ENCODE measurements around the gene CELA2B.
"Not testable (repeated sequence)": the region's sequence is repeated elsewhere in the genome, so short reads cannot be mapped to it uniquely, and the experiment has no call there.

The CELA2B gene

DNA sequence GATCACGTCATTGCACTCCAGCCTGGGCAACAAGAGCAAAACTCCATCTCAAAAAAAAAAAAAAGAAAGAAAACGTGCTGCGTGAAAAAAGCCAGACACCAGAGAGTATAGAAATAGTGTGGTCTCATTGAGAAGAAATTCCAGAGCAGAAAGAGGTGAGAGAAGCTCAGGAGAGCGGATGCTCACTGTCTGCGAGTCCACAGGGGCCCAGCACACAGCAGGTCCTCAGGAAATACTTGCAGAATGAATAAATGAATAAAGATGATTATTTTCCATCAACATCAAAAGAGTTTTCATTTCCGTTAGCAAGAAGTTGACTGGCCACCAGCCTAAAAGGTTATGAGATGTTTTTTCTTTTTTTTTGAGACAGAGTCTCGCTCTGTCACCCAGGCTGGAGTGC lies 33.7 kb downstream of the CELA2B start:
- Histone ChIP-seq H3K4me1 (ENCODE audit: control insufficient read depth, insufficient read depth, low read length) (no peaks in the 10 kb centered on the region), H3K4me3 (ENCODE audit: low read length) (no peak overlapping the region), H3K9ac (ENCODE audit: low read length) (no peak overlapping the region), H3K9me3 (ENCODE audit: control insufficient read depth, low read length) (no peaks in the 10 kb centered on the region), H3K27me3 (replicated peaks; ENCODE audit: control insufficient read depth, insufficient read depth, low read length) (no peaks in the 10 kb centered on the region), H3K36me3 (ENCODE audit: control insufficient read depth, insufficient read depth, low read length, severe bottlenecking) (no peaks in the 10 kb centered on the region)
- no peak for DNase-seq (ENCODE audit: low read depth)

DNA sequence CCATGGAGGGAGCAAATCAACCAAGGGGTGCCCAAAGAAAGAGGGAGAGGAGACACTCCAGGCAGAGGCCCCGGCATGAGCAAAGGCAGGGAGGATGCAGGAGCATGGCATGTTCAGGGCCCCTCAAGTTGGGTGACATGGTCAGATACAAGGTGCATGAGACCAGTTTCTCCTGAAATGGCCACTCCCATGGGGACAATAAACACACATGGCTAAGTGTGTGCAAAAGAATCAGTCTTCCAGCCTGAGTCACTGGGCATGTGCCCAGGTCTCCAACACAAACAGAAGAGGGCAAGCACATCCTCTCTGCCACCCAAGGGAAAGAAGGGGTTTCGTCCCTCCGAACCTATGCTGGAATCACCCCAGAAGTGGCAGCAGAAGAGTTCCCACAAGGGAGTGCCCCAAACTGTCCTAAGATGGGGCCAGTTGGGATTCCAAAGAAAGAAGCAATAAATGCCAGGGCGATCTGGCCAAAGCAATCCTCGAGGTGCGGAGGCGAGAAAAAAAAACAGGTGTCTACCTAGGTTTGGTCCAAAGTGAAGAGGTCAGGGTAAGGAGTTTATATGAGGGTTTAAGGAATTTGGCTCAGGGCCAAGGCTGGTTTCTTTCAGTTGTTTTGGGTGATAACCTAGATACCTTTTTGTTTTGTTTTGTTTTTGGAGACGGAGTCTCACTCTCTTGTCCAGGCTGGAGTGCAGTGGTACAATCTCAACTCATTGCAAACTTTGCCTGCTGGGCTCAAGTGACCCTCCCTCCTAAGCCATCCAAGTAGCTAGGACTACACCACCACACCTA lies 34.9 kb downstream of the CELA2B start:
- H3K4me1 ChIP-seq (ENCODE audit: control insufficient read depth, insufficient read depth, low read length) = no peaks in the 10 kb centered on the region
- no peaks in the 10 kb centered on the region for H3K36me3 ChIP-seq (ENCODE audit: control insufficient read depth, insufficient read depth, low read length, severe bottlenecking)
- no peak overlapping the region for H3K4me3 ChIP-seq (ENCODE audit: low read length)
- H3K9ac ChIP-seq (ENCODE audit: low read length) = no peak overlapping the region
- no peaks in the 10 kb centered on the region for H3K27me3 ChIP-seq (replicated peaks; ENCODE audit: control insufficient read depth, insufficient read depth, low read length)
- H3K9me3 ChIP-seq (ENCODE audit: control insufficient read depth, low read length) = no peaks in the 10 kb centered on the region
- DNase-seq (ENCODE audit: low read depth) = no peak

DNA sequence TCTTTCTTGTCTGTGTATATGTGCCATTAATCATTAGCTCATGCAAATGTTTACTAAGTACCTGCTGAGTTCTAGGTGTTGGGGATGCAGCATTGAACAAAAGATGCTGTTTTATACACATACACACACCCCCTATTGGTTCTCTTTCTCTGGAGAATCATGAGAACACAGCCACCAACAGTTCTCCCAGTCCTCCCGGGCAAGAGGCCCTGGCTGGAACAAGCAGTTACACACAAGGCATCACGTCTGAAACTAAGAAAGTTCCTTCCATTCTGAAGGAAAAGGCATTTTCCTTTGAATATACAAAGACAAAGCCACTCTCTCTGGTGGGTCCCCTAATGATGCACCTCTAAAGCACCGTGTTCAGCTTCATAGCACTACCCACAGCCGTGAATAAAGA lies 37.3 kb downstream of the CELA2B start:
- no peak for DNase-seq (ENCODE audit: low read depth)
- Histone ChIP-seq H3K36me3 (ENCODE audit: control insufficient read depth, insufficient read depth, low read length, severe bottlenecking) (peaks cover 10% of the 10 kb centered on the region), H3K4me3 (ENCODE audit: low read length) (no peak overlapping the region), H3K4me1 (ENCODE audit: control insufficient read depth, insufficient read depth, low read length) (no peaks in the 10 kb centered on the region), H3K27me3 (replicated peaks; ENCODE audit: control insufficient read depth, insufficient read depth, low read length) (no peaks in the 10 kb centered on the region), H3K9me3 (ENCODE audit: control insufficient read depth, low read length) (no peaks in the 10 kb centered on the region), H3K9ac (ENCODE audit: low read length) (no peak overlapping the region)

GRCh38 chr1:15513919-15514318 lies 38.0 kb downstream of the CELA2B start:
- DNase-seq (ENCODE audit: low read depth) = no peak
- Histone ChIP-seq H3K9ac (ENCODE audit: low read length) (no peak overlapping the region), H3K4me3 (ENCODE audit: low read length) (no peak overlapping the region), H3K27me3 (replicated peaks; ENCODE audit: control insufficient read depth, insufficient read depth, low read length) (no peaks in the 10 kb centered on the region), H3K4me1 (ENCODE audit: control insufficient read depth, insufficient read depth, low read length) (no peaks in the 10 kb centered on the region), H3K36me3 (ENCODE audit: control insufficient read depth, insufficient read depth, low read length, severe bottlenecking) (peaks cover 10% of the 10 kb centered on the region), H3K9me3 (ENCODE audit: control insufficient read depth, low read length) (no peaks in the 10 kb centered on the region)

DNA sequence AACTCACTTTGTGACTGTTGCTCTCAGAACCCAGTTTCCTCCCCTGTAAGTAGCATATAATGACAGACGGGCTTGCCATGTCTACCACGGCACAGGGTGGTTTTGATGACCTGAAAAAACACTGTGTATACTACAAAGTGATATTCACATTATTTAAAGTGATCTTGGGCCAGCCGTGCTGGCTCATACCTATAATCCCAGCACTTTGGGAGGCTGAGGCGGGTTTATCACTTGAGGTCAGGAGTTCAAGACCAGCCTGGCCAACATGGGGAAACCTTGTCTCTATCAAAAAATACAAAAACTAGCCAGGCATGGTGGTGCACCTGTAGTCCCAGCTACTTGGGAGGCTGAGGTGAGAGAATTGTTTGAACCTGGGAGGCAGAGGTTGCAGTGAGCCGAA lies 38.7 kb downstream of the CELA2B start:
- H3K9ac ChIP-seq (ENCODE audit: low read length); DNase-seq (ENCODE audit: low read depth); H3K4me3 ChIP-seq (ENCODE audit: low read length); H3K9me3 ChIP-seq (ENCODE audit: control insufficient read depth, low read length); H3K4me1 ChIP-seq (ENCODE audit: control insufficient read depth, insufficient read depth, low read length); H3K36me3 ChIP-seq (ENCODE audit: control insufficient read depth, insufficient read depth, low read length, severe bottlenecking); H3K27me3 ChIP-seq (replicated peaks; ENCODE audit: control insufficient read depth, insufficient read depth, low read length): not testable (repeated sequence)

DNA sequence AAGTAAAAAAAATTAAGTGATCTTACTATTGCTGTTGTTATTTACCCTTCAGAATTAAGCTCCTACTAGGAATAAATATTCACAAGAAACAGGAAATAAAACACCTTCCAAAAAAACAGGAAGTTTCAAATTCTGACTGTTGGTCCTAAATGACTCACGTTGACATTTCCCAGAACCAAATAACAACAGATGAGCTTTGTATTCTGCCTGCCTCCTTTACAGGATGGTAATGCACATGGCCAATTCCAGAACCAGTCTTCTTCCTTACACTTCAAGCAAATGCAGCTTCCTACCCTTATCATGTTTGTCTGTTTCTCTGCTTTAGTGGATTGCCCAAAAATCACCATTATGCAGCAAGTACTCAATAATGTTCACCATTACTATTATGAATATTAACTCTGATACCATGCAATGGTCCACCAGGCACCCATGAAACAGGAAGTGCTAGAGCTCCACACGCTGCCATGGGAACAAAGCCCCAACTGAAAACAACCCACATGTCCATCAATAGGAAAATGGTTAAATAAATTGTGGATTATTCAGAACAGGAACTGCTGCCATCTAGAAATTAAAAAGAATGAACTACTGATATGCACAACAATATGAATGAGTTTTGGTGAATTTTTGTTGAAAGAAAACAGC lies 39.2 kb downstream of the CELA2B start:
- Histone ChIP-seq H3K9ac (ENCODE audit: low read length) (no peak overlapping the region), H3K36me3 (ENCODE audit: control insufficient read depth, insufficient read depth, low read length, severe bottlenecking) (peaks cover 10% of the 10 kb centered on the region)
- DNase-seq (ENCODE audit: low read depth) = no peak

GRCh38 chr1:15519625-15520024 lies 43.7 kb downstream of the CELA2B start:
- Histone ChIP-seq H3K27me3 (replicated peaks; ENCODE audit: control insufficient read depth, insufficient read depth, low read length) (no peaks in the 10 kb centered on the region), H3K4me1 (ENCODE audit: control insufficient read depth, insufficient read depth, low read length) (peaks cover 6% of the 10 kb centered on the region), H3K9ac (ENCODE audit: low read length) (no peak overlapping the region), H3K36me3 (ENCODE audit: control insufficient read depth, insufficient read depth, low read length, severe bottlenecking) (peaks cover 10% of the 10 kb centered on the region), H3K9me3 (ENCODE audit: control insufficient read depth, low read length) (no peaks in the 10 kb centered on the region), H3K4me3 (ENCODE audit: low read length) (no peak overlapping the region)
- DNase-seq (ENCODE audit: low read depth) = no peak

More for the DNA sequence above, 39.2 kb downstream of the CELA2B start:
- Histone ChIP-seq H3K9me3 (ENCODE audit: control insufficient read depth, low read length) (no peaks in the 10 kb centered on the region), H3K4me1 (ENCODE audit: control insufficient read depth, insufficient read depth, low read length) (no peaks in the 10 kb centered on the region), H3K4me3 (ENCODE audit: low read length) (no peak overlapping the region), H3K27me3 (replicated peaks; ENCODE audit: control insufficient read depth, insufficient read depth, low read length) (no peaks in the 10 kb centered on the region)

DNA sequence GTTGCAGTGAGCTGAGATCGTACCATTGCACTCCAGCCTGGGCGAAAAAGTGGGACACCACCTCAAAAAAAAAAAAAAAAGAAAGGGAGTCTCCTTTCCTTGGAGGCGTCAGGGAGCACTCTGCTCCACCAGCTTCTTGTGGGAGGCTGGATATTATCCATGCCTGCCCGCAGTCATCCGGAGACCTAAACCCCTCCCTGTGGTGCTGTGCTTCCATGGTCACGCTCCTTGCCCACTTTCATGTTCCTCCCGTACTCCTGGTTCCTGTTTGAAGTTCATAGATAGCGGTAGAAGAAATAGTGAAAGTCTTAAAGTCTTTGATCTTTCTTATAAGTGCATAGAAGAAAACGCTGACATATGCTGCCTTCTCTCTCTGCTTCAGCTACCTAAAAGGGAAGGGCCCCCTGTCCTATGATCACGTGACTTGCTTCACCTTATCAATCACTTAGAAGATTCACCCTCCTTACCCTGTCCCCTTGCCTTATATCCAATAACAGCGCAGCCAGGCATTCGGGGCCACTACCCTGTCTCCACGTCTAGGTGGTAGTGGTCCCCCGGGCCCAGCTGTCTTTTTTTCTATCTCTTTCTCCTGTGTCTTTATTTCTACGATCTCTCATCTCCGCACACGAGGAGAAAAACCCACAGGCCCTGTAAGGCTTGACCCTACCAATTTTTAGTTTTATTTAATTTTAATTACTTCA lies 45.5 kb downstream of the CELA2B start:
- H3K4me3 ChIP-seq (ENCODE audit: low read length); H3K9ac ChIP-seq (ENCODE audit: low read length); H3K9me3 ChIP-seq (ENCODE audit: control insufficient read depth, low read length); DNase-seq (ENCODE audit: low read depth); H3K36me3 ChIP-seq (ENCODE audit: control insufficient read depth, insufficient read depth, low read length, severe bottlenecking); H3K27me3 ChIP-seq (replicated peaks; ENCODE audit: control insufficient read depth, insufficient read depth, low read length): not testable (repeated sequence)
- peaks cover 18% of the 10 kb centered on the region for H3K4me1 ChIP-seq (ENCODE audit: control insufficient read depth, insufficient read depth, low read length)

DNA sequence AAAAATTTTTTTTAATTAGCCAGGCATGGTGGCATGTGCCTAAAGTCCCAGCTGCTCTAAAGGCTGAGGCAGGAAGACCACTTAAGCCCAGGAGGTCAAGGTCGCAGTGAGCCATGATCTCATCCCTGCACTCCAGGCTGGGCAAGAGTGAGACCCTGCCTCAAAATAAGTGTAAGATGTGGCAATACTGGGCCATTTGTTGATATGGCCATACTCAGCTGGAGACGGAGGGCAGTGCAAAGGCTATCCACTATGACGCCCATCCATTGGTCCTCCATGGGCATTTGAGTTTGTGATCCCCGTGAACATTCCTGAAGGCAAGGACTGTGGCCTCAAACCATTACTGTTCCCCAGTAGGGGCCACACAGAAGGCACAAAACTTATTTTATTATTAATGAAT lies 46.6 kb downstream of the CELA2B start:
- no peak for DNase-seq (ENCODE audit: low read depth)
- peaks cover 21% of the 10 kb centered on the region for H3K4me1 ChIP-seq (ENCODE audit: control insufficient read depth, insufficient read depth, low read length)
- H3K4me3 ChIP-seq (ENCODE audit: low read length) = no peak overlapping the region
- H3K9ac ChIP-seq (ENCODE audit: low read length) = no peak overlapping the region
- no peaks in the 10 kb centered on the region for H3K36me3 ChIP-seq (ENCODE audit: control insufficient read depth, insufficient read depth, low read length, severe bottlenecking)
- no peaks in the 10 kb centered on the region for H3K9me3 ChIP-seq (ENCODE audit: control insufficient read depth, low read length)
- H3K27me3 ChIP-seq (replicated peaks; ENCODE audit: control insufficient read depth, insufficient read depth, low read length) = no peaks in the 10 kb centered on the region

DNA sequence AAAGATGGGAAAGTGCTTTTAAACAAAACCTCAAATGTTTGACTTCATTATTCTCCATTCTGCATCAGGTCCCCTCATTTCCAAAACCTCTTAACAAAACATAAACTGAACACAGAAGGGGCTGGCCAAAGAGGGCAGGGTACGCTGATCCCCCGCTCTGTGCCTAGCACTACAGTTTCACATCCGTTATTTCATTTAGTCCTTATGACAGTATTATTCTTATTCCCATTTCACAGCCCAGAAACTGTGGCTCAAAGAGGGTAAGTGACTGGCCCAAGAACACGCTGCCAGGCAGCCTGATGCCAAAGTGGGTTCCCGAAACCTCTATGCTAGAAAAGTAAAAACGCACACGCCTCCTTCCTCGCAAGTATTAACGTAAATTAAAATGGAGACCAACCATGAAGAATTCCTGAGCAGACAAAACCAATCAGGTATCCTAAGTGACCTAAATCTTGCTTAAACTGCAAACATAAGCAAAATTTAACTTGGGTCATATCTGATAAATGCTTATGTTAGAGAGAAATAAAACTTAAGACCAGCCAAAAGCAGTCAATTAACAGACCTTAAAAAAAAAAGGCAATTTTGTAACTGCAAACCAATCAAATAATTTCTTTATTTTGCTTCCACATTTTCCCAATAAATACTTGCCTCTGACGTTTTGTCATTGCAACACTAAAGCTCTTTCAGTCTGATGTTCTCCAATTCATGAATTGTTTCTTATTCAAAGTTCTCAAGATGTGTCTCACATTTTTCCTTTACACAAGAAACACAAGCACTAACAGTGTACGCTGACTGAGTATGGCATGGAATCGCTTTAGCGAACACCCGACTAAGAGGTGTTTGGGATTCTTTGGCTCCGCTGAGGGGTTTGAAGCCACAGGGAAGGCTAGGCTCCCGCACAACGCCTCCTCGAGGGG lies 47.5 kb downstream of the CELA2B start:
- H3K9ac ChIP-seq (ENCODE audit: low read length) = peak overlapping the region; percentile 85
- H3K27me3 ChIP-seq (replicated peaks; ENCODE audit: control insufficient read depth, insufficient read depth, low read length) = no peaks in the 10 kb centered on the region
- H3K4me3 ChIP-seq (ENCODE audit: low read length) = peak overlapping the region; percentile 88
- DNase-seq (ENCODE audit: low read depth) = peak; percentile 83
- H3K9me3 ChIP-seq (ENCODE audit: control insufficient read depth, low read length) = no peaks in the 10 kb centered on the region
- peaks cover 29% of the 10 kb centered on the region for H3K4me1 ChIP-seq (ENCODE audit: control insufficient read depth, insufficient read depth, low read length)
- no peaks in the 10 kb centered on the region for H3K36me3 ChIP-seq (ENCODE audit: control insufficient read depth, insufficient read depth, low read length, severe bottlenecking)

DNA sequence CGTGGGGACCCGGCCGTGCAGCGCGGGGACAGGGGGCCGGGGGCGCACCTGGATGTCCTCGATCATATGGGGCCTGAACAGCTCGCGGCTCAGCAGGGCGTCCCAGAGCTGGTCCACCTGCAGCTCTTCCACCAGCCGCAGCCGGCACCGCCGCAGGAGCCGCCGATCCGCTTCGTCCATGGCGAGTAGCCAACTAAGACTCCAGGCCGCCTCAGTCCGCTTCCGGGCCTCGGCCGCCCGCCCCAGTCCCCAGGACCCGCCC lies 48.0 kb downstream of the CELA2B start, which contains the start of gene CASP9:
CASP9 (minus strand) TSS at position 195 of the 262 bp plus-strand sequence; CDS start at position 180, 15 bp downstream.
- no peaks in the 10 kb centered on the region for H3K36me3 ChIP-seq (ENCODE audit: control insufficient read depth, insufficient read depth, low read length, severe bottlenecking)
- H3K4me3 ChIP-seq (ENCODE audit: low read length) = peak within 1 kb of the TSS; percentile 88
- no peaks in the 10 kb centered on the region for H3K27me3 ChIP-seq (replicated peaks; ENCODE audit: control insufficient read depth, insufficient read depth, low read length)
- no peaks in the 10 kb centered on the region for H3K9me3 ChIP-seq (ENCODE audit: control insufficient read depth, low read length)
- H3K4me1 ChIP-seq (ENCODE audit: control insufficient read depth, insufficient read depth, low read length) = peaks cover 29% of the 10 kb centered on the region
- DNase-seq (ENCODE audit: low read depth) = no peak
- H3K9ac ChIP-seq (ENCODE audit: low read length) = peak within 1 kb of the TSS; percentile 85
